GM18507 (cell line): Measurements from ENCODE around the gene AGXT.

ENCODE experiments used
- DNase-seq: peaks from one replicate; pipeline ENCODE4 v3.0.0; 2011; ENCODE audit warnings: low read depth; ENCODE audit not compliant: insufficient read length; ENCODE audit errors: extremely low spot score
- FAIRE-seq: peaks from 2 replicates; lab custom pipeline; 2011; peaks lifted over from hg19 to GRCh38; lab: Jason Lieb, UNC

The AGXT gene

GRCh38 chr2:240864475-240864874 is 4.1 kb upstream of the AGXT start:
- FAIRE-seq, result no peak
- no peak for DNase-seq

DNA sequence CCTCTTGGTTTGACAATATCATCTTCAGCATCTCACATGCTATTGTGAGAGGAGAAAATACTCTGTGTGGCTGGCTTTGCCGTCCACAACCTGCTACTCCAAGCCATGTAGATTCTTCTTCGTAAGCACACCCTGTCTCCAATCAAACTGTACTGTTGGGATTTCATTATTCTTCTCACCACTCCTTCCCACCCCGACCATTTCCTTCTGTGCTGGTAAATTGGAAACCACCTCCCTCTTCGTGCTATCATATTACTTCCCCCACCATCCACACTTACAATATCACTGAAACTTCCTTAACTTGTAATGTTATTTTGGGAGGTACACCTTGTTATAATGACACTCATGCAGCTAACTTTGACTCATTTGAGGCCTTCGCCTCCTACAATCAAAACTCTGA is 3.2 kb upstream of the AGXT start:
- FAIRE-seq, result no peak
- no peak for DNase-seq

DNA sequence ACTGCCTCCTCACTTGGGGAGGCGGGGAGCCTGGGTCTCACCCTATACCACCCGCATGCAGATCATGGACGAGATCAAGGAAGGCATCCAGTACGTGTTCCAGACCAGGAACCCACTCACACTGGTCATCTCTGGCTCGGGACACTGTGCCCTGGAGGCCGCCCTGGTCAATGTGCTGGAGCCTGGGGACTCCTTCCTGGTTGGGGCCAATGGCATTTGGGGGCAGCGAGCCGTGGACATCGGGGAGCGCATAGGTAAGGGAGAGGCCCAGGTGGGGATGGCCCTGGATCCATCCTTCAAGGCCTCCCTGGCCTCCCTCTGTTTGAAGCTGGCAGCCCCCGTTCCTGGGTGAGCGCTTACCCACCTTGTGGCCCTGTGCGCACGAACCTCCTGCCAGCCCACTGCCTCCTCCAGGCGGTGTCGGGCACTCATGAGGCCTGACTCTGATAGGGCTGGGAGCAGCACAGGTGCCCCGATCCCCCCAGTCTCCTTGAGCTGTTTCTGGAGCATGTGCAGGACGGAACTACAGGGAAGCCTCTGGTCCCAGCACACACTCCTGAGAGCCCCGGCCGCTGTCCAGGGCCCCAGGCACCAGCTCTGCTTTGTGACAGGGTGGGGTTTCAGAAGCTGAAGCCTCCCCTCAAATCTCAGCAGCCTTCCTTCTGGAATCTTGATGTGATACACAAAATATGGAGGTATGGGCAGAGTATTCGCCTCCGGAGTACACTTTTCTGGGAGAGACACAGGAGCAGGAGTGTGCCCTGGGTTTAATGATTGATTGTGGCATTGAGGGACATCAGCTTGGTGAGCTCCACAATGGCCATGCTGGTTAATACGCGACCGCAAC is 708 bp downstream of the AGXT start:
- DNase-seq, result no peak
- FAIRE-seq, result no peak

GRCh38 chr2:240869956-240870875 is 1.6 kb downstream of the AGXT start:
- no peak for DNase-seq
- FAIRE-seq, result no peak

DNA sequence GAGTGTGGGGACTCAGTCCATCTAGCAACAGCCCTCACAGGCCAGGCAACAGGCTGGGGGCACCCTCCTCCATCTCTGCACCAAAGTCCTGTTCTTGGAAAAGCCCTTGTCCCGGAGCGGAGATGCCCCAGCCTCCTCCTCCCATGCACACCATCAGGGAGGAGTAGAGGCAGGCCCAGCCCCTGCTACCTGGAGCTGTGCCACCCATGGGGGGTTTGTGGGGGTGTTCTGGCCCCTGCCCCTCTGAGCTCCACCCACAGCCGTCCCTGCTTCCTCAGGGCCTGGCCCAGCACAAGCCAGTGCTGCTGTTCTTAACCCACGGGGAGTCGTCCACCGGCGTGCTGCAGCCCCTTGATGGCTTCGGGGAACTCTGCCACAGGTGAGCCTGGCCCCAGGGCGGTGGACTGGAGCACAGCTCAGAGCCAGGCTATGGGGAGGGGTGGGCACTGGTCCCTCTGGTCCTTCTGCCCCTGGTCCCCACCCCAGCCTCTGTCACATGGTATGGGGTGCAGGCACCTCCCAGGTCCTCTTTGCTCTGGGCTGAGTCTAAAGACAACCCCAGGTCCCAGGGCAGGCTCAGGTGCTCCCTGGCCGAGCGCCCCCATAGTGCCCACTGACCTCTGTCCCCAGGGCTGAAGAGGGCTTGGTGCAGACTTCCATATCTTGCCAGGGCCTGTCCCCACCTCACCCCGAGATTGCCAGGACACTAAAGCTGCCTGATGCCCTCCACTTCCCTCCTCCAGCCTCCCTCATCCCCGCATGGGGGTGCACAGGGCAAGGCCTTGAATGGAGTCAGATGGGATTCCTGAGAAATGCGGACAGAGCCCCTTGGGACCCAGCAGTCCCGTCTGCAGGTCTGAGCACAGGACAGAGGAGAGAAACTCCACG is 2.7 kb downstream of the AGXT start:
- FAIRE-seq (no peak), DNase-seq (no peak)

DNA sequence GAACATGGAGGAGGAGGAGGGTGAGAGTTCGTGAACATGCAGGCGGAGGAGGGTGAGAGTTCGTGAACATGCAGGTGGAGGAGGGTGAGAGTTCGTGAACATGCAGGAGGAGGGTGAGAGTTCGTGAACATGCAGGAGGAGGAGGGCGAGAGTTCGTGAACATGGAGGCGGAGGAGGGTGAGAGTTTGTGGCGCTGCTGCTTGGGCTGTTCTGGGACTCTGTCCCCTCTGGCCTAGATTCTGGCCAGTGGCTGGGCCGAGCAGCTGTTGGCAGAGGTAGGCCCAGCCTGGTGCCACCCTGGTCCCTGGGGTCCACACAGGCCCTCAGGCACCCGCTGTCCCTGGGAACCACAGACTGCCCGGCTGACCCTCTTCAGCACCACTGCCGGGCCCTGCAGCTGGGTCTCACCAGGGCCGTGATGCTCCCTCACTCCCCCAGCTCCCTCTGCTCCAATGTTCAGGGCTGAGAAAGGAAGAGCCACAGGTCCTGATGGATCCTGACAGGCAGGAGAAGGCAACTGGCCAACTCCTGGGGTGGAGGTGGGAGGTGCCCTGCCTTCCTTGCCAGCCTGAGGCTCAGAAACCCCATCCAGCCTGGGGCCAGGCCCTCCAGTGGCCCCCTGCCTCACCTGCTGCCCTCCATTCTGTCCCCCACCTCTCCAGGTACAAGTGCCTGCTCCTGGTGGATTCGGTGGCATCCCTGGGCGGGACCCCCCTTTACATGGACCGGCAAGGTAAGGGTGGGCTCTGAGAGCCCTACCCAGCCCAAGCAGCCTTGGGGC is 3.9 kb downstream of the AGXT start:
- no peak for DNase-seq
- FAIRE-seq, result no peak

DNA sequence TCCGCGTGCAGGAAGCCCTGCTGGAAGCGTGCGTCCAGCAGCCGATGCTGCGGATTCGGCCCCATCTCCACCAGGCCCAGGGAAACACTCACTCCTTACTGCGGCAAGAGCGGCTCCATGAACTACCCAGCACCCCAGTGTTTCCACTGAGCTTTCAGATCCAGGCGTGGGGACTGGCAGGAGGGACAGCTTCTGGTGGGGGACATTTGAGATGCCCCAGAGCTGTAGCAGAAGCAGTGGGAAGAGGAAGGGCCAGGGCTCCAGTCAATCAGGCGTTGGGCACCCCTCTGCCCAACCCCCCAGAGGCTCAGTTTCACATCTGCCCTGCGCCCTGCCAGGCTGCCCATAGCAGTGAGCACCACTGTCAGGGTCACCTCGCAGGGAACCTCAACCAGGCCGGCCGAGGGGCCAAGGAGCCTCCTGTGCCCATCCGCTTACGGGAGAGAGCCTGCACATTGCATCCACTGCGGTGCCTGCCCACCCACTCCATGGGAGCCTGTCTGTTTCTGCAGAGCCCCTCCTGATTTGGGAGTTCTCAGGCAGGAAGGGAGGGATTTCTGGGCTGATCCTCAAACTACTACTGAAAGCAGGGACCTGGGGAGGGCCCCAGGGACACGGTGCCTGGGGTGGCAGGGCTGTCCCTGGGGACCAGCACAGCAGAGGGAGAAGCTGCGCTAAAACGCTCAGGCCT is 4.6 kb downstream of the AGXT start:
- no peak for DNase-seq
- FAIRE-seq, result no peak

DNA sequence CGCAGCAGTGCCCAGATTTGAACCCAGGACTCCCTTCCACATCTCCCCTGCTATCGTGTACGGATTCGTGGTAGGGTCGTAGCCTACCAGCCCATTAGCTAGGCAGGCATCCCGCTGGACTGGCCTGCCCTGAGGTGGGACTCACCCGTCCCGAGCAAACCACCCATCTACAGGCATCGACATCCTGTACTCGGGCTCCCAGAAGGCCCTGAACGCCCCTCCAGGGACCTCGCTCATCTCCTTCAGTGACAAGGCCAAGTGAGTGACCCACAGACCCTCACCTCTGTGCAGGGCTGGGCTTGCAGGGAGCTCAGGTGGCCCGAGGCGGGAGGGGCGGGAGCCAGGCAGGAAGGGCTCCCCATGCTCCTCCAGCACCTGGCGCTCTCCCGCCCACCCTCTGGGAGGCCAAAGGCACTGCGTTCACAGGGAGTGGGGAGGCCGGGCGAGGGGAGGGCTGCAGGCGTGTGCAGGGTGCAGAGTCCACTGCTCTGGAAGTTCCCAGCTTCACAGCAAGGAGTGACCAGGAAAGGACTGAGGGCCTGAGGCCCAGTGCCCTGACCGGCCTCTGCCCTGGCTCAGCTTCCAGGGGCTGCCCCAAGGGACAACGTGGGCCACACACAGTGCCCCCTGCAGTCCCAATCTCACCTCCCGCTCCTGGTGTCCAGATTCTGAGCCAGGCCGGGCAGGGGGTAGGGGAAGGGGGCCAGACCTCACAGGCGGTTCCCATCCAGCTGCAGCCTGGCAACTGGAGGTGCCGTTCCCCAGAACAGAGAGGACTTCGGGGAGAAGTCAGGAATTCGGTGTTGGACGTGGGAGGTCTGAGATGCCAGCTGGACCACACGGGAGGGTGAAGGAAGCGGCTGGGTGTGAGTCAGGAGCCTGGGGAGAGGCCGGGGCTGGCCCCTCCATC is 5.4 kb downstream of the AGXT start:
- DNase-seq, result no peak
- no peak for FAIRE-seq

DNA sequence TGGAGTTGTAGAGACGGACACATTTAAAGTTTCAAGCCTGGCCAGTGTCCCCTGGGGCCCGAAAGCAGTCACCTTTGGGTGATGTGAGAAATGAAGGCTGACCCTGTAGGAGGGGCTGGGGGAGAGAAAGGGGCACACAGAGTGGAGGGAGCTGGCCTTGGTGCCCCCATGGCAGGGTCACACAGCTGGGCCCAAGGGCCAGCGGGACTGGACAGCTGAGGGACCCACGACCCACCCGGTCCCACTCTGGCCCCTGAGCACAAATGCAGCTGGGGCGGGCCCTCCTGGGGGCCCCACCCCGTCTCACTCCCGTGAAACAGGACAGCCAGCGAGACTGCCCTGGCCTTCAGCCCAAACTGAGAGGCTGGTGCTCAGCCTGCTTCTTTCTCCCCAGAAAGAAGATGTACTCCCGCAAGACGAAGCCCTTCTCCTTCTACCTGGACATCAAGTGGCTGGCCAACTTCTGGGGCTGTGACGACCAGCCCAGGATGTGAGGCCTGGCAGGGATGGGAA is 6.1 kb downstream of the AGXT start:
- DNase-seq, result no peak
- no peak for FAIRE-seq

DNA sequence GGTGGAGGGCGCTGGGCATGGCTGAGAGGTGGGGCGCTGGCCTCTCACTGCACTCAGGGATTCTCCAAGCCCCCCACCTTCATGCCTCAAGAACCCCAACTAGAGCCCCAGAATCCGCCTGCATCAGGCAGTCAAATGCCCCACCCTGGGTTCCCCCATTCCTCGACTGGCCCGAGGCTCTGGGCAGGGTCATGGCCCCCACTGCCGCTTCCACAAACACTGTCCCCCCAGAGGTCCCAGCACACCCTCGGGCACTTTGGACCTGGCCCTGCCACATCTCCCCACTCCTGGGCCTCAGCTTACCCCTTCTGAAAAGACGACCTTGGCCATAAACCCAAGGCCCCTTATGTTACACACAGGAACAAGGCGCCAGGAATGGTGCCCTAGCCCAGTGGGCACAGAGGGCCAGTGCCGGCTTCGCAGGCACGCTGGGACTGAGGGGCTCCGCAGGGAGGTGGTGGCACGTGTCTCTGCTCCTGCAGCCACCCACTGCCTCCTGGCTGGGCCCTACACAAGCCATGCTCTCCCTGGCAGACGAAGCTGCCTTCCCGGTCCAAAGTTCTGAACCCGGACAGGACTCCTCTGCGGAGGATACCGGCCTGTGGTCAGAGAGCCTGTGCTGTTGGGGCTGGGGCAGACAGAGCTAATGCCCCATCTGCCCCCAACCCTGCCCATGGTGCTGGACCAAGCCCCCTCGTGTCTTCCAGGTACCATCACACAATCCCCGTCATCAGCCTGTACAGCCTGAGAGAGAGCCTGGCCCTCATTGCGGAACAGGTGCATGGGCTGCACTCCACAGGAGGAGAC is 6.8 kb downstream of the AGXT start:
- DNase-seq, result no peak
- FAIRE-seq, result no peak

DNA sequence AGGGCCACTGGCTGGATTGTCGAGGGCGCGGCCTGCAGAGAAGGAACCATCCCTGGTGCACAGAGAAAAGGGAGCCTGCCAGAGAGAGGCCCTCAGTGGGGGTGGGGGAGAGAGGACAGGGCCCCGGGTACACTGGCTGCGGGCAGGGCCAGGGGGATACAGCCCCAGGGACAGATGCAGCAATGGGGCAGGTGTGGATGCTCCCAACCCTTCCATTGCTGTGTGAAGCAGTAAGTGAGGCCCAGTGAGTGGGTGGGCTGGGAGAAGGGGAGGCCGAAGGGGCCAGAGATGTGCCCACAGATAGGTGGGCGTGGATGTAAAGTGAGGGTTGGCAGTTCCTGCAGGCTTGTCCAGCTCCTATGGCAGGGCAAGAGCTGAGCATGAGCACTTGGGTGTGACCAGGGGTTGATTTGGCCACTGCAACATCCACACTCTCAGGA is 7.4 kb downstream of the AGXT start:
- DNase-seq (no peak), FAIRE-seq (no peak)

- DNase-seq (no peak), FAIRE-seq (no peak)
These were observed 8.0 kb downstream of the AGXT start for GRCh38 chr2:240876475-240877251.

DNA sequence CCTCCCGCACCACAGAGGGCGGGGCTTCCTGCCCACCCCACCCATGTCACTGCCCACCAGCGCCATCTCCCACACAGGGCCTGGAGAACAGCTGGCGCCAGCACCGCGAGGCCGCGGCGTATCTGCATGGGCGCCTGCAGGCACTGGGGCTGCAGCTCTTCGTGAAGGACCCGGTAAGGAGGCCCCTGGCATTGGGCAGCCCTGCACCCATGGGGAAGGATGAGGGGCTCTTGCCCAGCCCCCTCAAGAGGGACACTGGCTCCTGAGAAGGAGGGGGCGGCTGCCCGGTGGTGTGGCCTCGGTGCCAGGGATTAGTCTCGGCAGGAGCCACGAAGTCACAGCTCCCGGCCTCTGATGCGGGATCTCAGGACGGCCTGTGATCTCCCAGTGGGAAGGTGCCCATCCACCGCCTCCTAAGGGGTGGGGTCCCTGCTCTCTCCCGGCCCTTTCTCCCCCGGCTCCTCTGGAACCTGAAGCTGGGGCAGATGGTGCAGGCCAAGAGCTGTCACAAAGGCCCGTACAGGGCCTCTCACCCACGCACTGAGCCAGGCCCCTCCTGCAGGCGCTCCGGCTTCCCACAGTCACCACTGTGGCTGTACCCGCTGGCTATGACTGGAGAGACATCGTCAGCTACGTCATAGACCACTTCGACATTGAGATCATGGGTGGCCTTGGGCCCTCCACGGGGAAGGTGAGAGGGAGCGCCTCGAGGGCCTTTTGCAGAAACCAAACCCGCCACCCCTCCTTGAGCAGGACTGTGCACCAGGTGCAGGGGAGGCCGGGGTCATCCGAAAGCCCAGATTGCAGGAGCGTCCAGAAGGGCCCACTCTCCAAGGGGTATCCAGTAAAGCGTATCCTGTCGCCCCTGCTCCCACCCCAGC is 9.1 kb downstream of the AGXT start:
- no peak for DNase-seq
- FAIRE-seq, result no peak

GRCh38 chr2:240878341-240878936 is 9.8 kb downstream of the AGXT start:
- FAIRE-seq (no peak), DNase-seq (no peak)
